Measurements from ENCODE around the gene SORCS2. TPM values are rescaled to one million over a fixed set of nuclear protein-coding genes. Genes with fewer than 3 reads are reported as not detected.

The SORCS2 gene
- total and polyA plus RNA-seq, 2 experiments from 2014 or later = 0.92 to 6.9 TPM

- no peak for TF ChIP-seq CTCF (IDR thresholded peaks at IDR 0.05; ENCODE audit: low read depth, low read length)
Measured at GRCh38 chr4:7737268-7737645, 544.9 kb downstream of the SORCS2 start.

GRCh38 chr4:7737752-7738457 is 545.6 kb downstream of the SORCS2 start:
- no peaks in the 10 kb centered on the region for H3K9me3 ChIP-seq (ENCODE audit: low read depth)
- no peaks in the 10 kb centered on the region for H3K4me1 ChIP-seq (ENCODE audit: low read depth)
- no peak for DNase-seq (ENCODE audit: low read depth in 1 of 2, low spot score in 1 of 2)
- no peak for TF ChIP-seq CTCF (IDR thresholded peaks at IDR 0.05; ENCODE audit: low read depth, low read length)
- no peak overlapping the region for H3K27ac ChIP-seq
- H3K27me3 ChIP-seq = no peaks in the 10 kb centered on the region
- no peaks in the 10 kb centered on the region for H3K36me3 ChIP-seq
- no peak overlapping the region for H3K4me3 ChIP-seq

More at GRCh38 chr4:7737268-7737645, 544.9 kb downstream of the SORCS2 start:
- no peak overlapping the region for H3K27ac ChIP-seq
- DNase-seq (ENCODE audit: low read depth in 1 of 2, low spot score in 1 of 2) = no peak
- H3K27me3 ChIP-seq = no peaks in the 10 kb centered on the region
- H3K9me3 ChIP-seq (ENCODE audit: low read depth) = no peaks in the 10 kb centered on the region
- no peaks in the 10 kb centered on the region for H3K4me1 ChIP-seq (ENCODE audit: low read depth)
- H3K36me3 ChIP-seq = no peaks in the 10 kb centered on the region
- H3K4me3 ChIP-seq = no peak overlapping the region

GRCh38 chr4:7738458-7739076 is 546.2 kb downstream of the SORCS2 start:
- Histone ChIP-seq H3K36me3 (no peaks in the 10 kb centered on the region), H3K27ac (no peak overlapping the region), H3K9me3 (ENCODE audit: low read depth) (no peaks in the 10 kb centered on the region), H3K4me1 (ENCODE audit: low read depth) (no peaks in the 10 kb centered on the region), H3K27me3 (no peaks in the 10 kb centered on the region), H3K4me3 (no peak overlapping the region)
- no peak for DNase-seq (ENCODE audit: low read depth in 1 of 2, low spot score in 1 of 2)
- no peak for TF ChIP-seq CTCF (IDR thresholded peaks at IDR 0.05; ENCODE audit: low read depth, low read length)

GRCh38 chr4:7739077-7739917 is 547.0 kb downstream of the SORCS2 start:
- H3K27ac ChIP-seq = no peak overlapping the region

More at GRCh38 chr4:7739077-7739917, 547.0 kb downstream of the SORCS2 start:
- H3K27me3 ChIP-seq = no peaks in the 10 kb centered on the region
- H3K4me3 ChIP-seq = no peak overlapping the region
- no peaks in the 10 kb centered on the region for H3K4me1 ChIP-seq (ENCODE audit: low read depth)
- no peaks in the 10 kb centered on the region for H3K9me3 ChIP-seq (ENCODE audit: low read depth)
- no peaks in the 10 kb centered on the region for H3K36me3 ChIP-seq
- no peak for DNase-seq (ENCODE audit: low read depth in 1 of 2, low spot score in 1 of 2)
- TF ChIP-seq CTCF (IDR thresholded peaks at IDR 0.05; ENCODE audit: low read depth, low read length) = no peak

Data from cardiac muscle cell (in vitro differentiated cells and primary cell).